Stimulated activated CD4-positive, alpha-beta T cell treated with anti-CD3 and anti-CD28 coated beads, TNF-alpha, amount 100 ng/mL, for 24 hours (primary cell): ENCODE measurements around the gene LAMP1.
"Not testable (repeated sequence)": the region's sequence is repeated elsewhere in the genome, so short reads cannot be mapped to it uniquely, and the experiment has no call there.

Experiments used
- DNase-seq, 3 experiments: peaks; one replicate each; pipeline ENCODE4 v3.0.0-alpha.2; 2020; ENCODE audit warnings: low read depth in 3 of 3

Gene LAMP1

GRCh38 chr13:113356596-113356995 is 59.6 kb downstream of the LAMP1 start:
- no peak for DNase-seq

GRCh38 chr13:113357529-113357928 is 60.5 kb downstream of the LAMP1 start:
- no peak for DNase-seq

GRCh38 chr13:113358653-113359190 is 61.7 kb downstream of the LAMP1 start:
- no peak for DNase-seq

- DNase-seq: no peak
These were observed 62.5 kb downstream of the LAMP1 start for GRCh38 chr13:113359571-113359970.

- no peak for DNase-seq
These were observed 63.4 kb downstream of the LAMP1 start for GRCh38 chr13:113360446-113360845.

GRCh38 chr13:113361406-113361805 is 64.4 kb downstream of the LAMP1 start:
- no peak for DNase-seq

- DNase-seq: no peak
These were observed 67.4 kb downstream of the LAMP1 start for GRCh38 chr13:113364311-113364889.

- DNase-seq: no peak
These were observed 68.0 kb downstream of the LAMP1 start for GRCh38 chr13:113364901-113365582.

- DNase-seq: no peak
These were observed 68.5 kb downstream of the LAMP1 start for GRCh38 chr13:113365583-113365970.

- no peak for DNase-seq
These were observed 69.0 kb downstream of the LAMP1 start for GRCh38 chr13:113365971-113366588.

GRCh38 chr13:113367020-113367560 is 70.1 kb downstream of the LAMP1 start:
- DNase-seq: no peak

- DNase-seq: no peak
These were observed 70.7 kb downstream of the LAMP1 start for GRCh38 chr13:113367771-113368170.

- DNase-seq: not testable (repeated sequence)
These were observed 71.3 kb downstream of the LAMP1 start for GRCh38 chr13:113368353-113368752.

- DNase-seq: no peak
These were observed 72.2 kb downstream of the LAMP1 start for GRCh38 chr13:113369189-113369588.

- DNase-seq: no peak
These were observed 72.8 kb downstream of the LAMP1 start for GRCh38 chr13:113369881-113370280.

GRCh38 chr13:113371061-113371460 is 74.0 kb downstream of the LAMP1 start:
- DNase-seq: no peak

- not testable (repeated sequence) for DNase-seq
These were observed 74.7 kb downstream of the LAMP1 start for GRCh38 chr13:113371701-113372100.
